ENCODE measurements around the gene FGF18.

FGF18 gene

DNA sequence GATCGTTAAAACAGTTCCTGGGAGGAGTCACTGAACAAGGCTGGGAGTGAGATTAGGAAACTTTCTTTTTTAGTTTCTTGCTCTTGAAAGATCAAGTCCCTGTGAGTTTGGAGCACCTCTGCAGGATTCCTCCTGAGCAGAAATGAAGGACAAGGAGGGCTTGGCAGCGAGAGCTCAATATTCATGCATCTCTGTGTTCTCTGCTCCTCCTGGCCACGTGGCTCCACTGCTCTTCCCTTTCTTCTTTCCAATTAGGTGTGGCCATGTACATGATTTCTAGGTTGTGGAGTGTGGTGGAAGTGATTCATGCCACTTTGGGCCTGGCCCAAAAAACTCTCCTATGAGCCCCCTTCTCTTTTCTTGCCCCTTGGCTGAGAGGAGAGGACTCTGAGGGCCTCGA, 67.2 kb downstream of the FGF18 start:
- Histone ChIP-seq H3K9me2 (replicated peaks; ENCODE audit: insufficient read depth, low read length) (no peaks in the 10 kb centered on the region), H3K4me3 (ENCODE audit: insufficient read depth, low read length, poor library complexity, severe bottlenecking) (no peak overlapping the region), H3K4me2 (ENCODE audit: low read depth, low read length, poor library complexity, severe bottlenecking) (no peak overlapping the region), H2AFZ (ENCODE audit: low read depth, low read length, severe bottlenecking) (no peak overlapping the region), H3K36me3 (ENCODE audit: low read length) (no peaks in the 10 kb centered on the region), H3K9me3 (ENCODE audit: insufficient read depth, low read length) (no peaks in the 10 kb centered on the region), H3K27me3 (ENCODE audit: low read length) (no peaks in the 10 kb centered on the region), H3K79me2 (ENCODE audit: insufficient read depth, low read length) (no peaks in the 10 kb centered on the region), H3K9ac (ENCODE audit: low read length) (no peak overlapping the region), H4K20me1 (ENCODE audit: low read depth, low read length) (no peaks in the 10 kb centered on the region), H3K27ac (ENCODE audit: low read depth, low read length) (no peak overlapping the region), H3F3A (ENCODE audit: insufficient read depth) (no peaks in the 10 kb centered on the region)
- TF ChIP-seq EZH2phosphoT487 (conservative IDR thresholded peaks at IDR 0.05; ENCODE audit: low read length), result no peak
- TF ChIP-seq, protein P1, sequence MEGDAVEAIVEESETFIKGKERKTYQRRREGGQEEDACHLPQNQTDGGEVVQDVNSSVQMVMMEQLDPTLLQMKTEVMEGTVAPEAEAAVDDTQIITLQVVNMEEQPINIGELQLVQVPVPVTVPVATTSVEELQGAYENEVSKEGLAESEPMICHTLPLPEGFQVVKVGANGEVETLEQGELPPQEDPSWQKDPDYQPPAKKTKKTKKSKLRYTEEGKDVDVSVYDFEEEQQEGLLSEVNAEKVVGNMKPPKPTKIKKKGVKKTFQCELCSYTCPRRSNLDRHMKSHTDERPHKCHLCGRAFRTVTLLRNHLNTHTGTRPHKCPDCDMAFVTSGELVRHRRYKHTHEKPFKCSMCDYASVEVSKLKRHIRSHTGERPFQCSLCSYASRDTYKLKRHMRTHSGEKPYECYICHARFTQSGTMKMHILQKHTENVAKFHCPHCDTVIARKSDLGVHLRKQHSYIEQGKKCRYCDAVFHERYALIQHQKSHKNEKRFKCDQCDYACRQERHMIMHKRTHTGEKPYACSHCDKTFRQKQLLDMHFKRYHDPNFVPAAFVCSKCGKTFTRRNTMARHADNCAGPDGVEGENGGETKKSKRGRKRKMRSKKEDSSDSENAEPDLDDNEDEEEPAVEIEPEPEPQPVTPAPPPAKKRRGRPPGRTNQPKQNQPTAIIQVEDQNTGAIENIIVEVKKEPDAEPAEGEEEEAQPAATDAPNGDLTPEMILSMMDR (IDR thresholded peaks at IDR 0.05; ENCODE audit: insufficient read depth, low read length, poor library complexity, severe bottlenecking), result no peak

DNA sequence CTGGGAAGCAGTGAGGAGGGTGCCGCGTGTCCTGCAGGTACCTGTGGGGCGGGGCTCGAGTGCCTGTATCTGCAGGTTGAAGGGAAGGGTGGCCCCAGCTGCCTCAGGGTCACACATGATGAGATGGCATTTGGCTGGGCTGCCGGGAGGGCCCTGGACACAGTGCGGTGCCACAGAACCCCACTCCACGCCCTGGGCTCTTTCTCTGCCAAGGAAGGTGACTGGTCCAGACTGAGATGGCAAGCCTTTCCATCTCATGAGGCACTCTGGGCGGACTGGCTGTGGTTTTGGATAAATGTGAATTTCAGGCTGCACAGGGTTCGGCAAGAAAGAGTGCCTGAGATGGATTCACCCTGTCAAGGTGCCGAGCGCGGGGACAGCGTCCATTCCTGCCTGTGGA, 69.4 kb downstream of the FGF18 start:
- no peaks in the 10 kb centered on the region for H3K36me3 ChIP-seq (ENCODE audit: low read length)
- H3K9me3 ChIP-seq (ENCODE audit: insufficient read depth, low read length), result no peaks in the 10 kb centered on the region
- no peaks in the 10 kb centered on the region for H3K79me2 ChIP-seq (ENCODE audit: insufficient read depth, low read length)
- no peak overlapping the region for H3K4me2 ChIP-seq (ENCODE audit: low read depth, low read length, poor library complexity, severe bottlenecking)
- H4K20me1 ChIP-seq (ENCODE audit: low read depth, low read length), result no peaks in the 10 kb centered on the region
- H3K27ac ChIP-seq (ENCODE audit: low read depth, low read length), result no peak overlapping the region
- TF ChIP-seq, protein P1 (IDR thresholded peaks at IDR 0.05; ENCODE audit: insufficient read depth, low read length, poor library complexity, severe bottlenecking), result no peak
- TF ChIP-seq EZH2phosphoT487 (conservative IDR thresholded peaks at IDR 0.05; ENCODE audit: low read length), result no peak
- H2AFZ ChIP-seq (ENCODE audit: low read depth, low read length, severe bottlenecking), result no peak overlapping the region
- H3K9ac ChIP-seq (ENCODE audit: low read length), result no peak overlapping the region
- no peak overlapping the region for H3K4me3 ChIP-seq (ENCODE audit: insufficient read depth, low read length, poor library complexity, severe bottlenecking)
- no peaks in the 10 kb centered on the region for H3F3A ChIP-seq (ENCODE audit: insufficient read depth)
- no peaks in the 10 kb centered on the region for H3K9me2 ChIP-seq (replicated peaks; ENCODE audit: insufficient read depth, low read length)
- H3K27me3 ChIP-seq (ENCODE audit: low read length), result no peaks in the 10 kb centered on the region

DNA sequence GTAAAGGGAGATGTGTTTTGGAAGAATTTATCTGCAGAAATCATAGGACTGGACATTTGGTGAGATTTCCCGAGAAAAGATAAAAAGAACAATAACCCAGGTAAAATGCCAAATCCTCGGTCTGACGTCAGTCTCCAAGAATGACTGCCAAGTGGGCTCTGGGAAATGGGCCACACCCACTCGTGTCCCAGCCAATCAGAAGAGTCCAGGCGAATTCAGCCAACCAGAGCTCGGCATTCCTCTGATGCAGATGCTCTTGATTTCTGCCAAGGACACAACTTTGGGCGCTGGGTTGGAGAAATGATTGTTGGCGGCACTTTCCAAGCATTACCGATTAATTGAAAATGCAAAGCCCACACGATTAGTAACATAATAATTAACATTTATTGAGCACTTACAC, 73.3 kb downstream of the FGF18 start:
- Histone ChIP-seq H3K36me3 (ENCODE audit: low read length) (no peaks in the 10 kb centered on the region), H4K20me1 (ENCODE audit: low read depth, low read length) (no peaks in the 10 kb centered on the region), H3K27ac (ENCODE audit: low read depth, low read length) (no peak overlapping the region), H3K4me3 (ENCODE audit: insufficient read depth, low read length, poor library complexity, severe bottlenecking) (no peak overlapping the region), H3K27me3 (ENCODE audit: low read length) (no peaks in the 10 kb centered on the region), H3K79me2 (ENCODE audit: insufficient read depth, low read length) (no peaks in the 10 kb centered on the region), H3K9me3 (ENCODE audit: insufficient read depth, low read length) (no peaks in the 10 kb centered on the region), H3K4me2 (ENCODE audit: low read depth, low read length, poor library complexity, severe bottlenecking) (no peak overlapping the region), H3K9me2 (replicated peaks; ENCODE audit: insufficient read depth, low read length) (no peaks in the 10 kb centered on the region), H2AFZ (ENCODE audit: low read depth, low read length, severe bottlenecking) (no peak overlapping the region), H3K9ac (ENCODE audit: low read length) (no peak overlapping the region), H3F3A (ENCODE audit: insufficient read depth) (no peaks in the 10 kb centered on the region)
- no peak for TF ChIP-seq EZH2phosphoT487 (conservative IDR thresholded peaks at IDR 0.05; ENCODE audit: low read length)
- TF ChIP-seq, protein P1 (IDR thresholded peaks at IDR 0.05; ENCODE audit: insufficient read depth, low read length, poor library complexity, severe bottlenecking), result no peak

Data from SU-DHL-6 (cell line).